Inflammatory macrophage treated with lipopolysaccharide for 4 hours (primary cell): ENCODE data around the gene CHD1L.
"Not testable (repeated sequence)": the region's sequence is repeated elsewhere in the genome, so short reads cannot be mapped to it uniquely, and the experiment has no call there.

Experiments used
- DNase-seq: peaks from one replicate; pipeline ENCODE4 v3.0.0-alpha.2; 2020

The CHD1L gene

GRCh38 chr1:147242449-147243227 lies at the start of gene CHD1L:
CHD1L (plus strand) TSS chr1:147242684; CDS start chr1:147242704, 20 bp downstream.
- DNase-seq: peak; percentile 98

- not testable (repeated sequence) for DNase-seq
Measured at GRCh38 chr1:147197324-147197723, 45.2 kb upstream of the CHD1L start.

GRCh38 chr1:147201276-147201675 lies 41.2 kb upstream of the CHD1L start:
- DNase-seq: peak; percentile 8

- no peak for DNase-seq
Measured at GRCh38 chr1:147201786-147202185, 40.7 kb upstream of the CHD1L start.

GRCh38 chr1:147202576-147202975 lies 39.9 kb upstream of the CHD1L start:
- no peak for DNase-seq

- DNase-seq: peak; percentile 36
Measured at GRCh38 chr1:147204080-147204479, 38.4 kb upstream of the CHD1L start.

- no peak for DNase-seq
Measured at GRCh38 chr1:147207192-147207591, 35.3 kb upstream of the CHD1L start.

- no peak for DNase-seq
Measured at GRCh38 chr1:147208619-147209018, 33.9 kb upstream of the CHD1L start.

- no peak for DNase-seq
Measured at GRCh38 chr1:147209825-147210821, 32.4 kb upstream of the CHD1L start.

GRCh38 chr1:147210987-147211386 lies 31.5 kb upstream of the CHD1L start:
- no peak for DNase-seq

GRCh38 chr1:147211577-147211976 lies 30.9 kb upstream of the CHD1L start:
- DNase-seq: no peak

GRCh38 chr1:147213271-147213670 lies 29.2 kb upstream of the CHD1L start:
- DNase-seq: peak; percentile 11

GRCh38 chr1:147214325-147214724 lies 28.2 kb upstream of the CHD1L start:
- DNase-seq: peak; percentile 24

GRCh38 chr1:147214842-147215539 lies 27.5 kb upstream of the CHD1L start:
- no peak for DNase-seq

- no peak for DNase-seq
Measured at GRCh38 chr1:147215540-147215916, 27.0 kb upstream of the CHD1L start.

- peak; percentile 64 for DNase-seq
Measured at GRCh38 chr1:147216124-147216523, 26.4 kb upstream of the CHD1L start.

- DNase-seq: peak; percentile 76
Measured at GRCh38 chr1:147217141-147217540, 25.3 kb upstream of the CHD1L start.

GRCh38 chr1:147218606-147219005 lies 23.9 kb upstream of the CHD1L start:
- DNase-seq: peak; percentile 82

GRCh38 chr1:147223740-147224615 lies 18.5 kb upstream of the CHD1L start:
- no peak for DNase-seq

GRCh38 chr1:147225193-147225730 lies 17.2 kb upstream of the CHD1L start, which contains the start of gene FMO5:
FMO5 (minus strand) TSS chr1:147225339; CDS start chr1:147225029, 310 bp downstream.
- peak; percentile 68 for DNase-seq

GRCh38 chr1:147231032-147231431 lies 11.5 kb upstream of the CHD1L start:
- DNase-seq: not testable (repeated sequence)

- not testable (repeated sequence) for DNase-seq
Measured at GRCh38 chr1:147233903-147234302, 8.6 kb upstream of the CHD1L start.
